GM18498 (cell line): ENCODE results near the gene TBRG4.
"Not testable (repeated sequence)": the region's sequence is repeated elsewhere in the genome, so short reads cannot be mapped to it uniquely, and the experiment has no call there.

Source experiments
- ATAC-seq: cut with Tn5 transposase; IDR thresholded peaks from one replicate; pipeline ENCODE4 v1.9.1; 2021; ENCODE audit warnings: mild to moderate bottlenecking, moderate library complexity; ENCODE audit not compliant: unreplicated experiment

Gene TBRG4

DNA sequence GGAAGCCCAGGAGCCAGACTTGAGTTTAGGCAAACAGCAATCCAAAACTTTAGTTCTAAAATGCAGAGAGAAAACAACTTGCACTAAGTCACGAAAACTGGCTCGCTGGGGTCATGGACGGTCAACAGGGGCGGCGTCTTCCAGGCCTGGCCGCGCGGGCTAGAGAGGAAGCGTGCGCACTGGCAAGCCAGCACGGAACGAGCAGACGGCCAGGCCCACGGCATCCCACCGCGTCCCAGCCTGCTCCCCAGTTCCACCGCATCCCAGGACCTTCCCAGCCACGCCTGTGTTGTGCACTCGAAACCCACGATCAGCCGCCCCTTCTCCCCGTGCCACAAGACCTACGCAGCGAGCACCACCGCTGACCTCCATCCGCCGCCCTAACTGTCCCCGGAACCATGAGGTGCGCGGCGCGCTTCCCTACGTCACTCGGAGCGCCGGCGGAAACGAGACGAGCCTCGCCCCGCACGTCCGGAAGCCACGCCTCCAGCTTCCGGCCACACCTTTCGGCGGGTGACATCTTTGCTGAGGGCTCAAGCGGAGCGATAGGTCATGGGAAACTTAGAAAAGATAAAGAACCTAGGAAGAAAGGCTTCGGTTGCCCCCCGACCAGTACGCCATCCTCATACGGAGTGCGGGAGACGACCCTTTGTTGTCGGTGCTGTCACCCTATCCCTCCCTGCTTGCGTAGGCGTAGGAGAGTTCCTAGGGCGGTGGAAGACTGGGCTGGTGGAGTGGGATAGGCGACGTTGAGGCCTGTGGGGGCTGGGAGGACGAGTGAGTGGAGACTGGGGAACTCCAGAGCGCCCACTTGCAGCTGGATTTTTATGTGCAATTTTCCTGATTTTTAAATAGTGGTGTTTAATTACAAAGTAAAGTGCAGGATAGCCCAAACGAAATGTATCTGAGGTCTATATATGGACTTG is at the start of gene TBRG4:
TSS of gene TBRG4 (minus strand) at position 400 of the 926 bp plus-strand sequence. CDS start 2,460 bp downstream, outside the sequence.
- ATAC-seq, result peak; percentile 97

DNA sequence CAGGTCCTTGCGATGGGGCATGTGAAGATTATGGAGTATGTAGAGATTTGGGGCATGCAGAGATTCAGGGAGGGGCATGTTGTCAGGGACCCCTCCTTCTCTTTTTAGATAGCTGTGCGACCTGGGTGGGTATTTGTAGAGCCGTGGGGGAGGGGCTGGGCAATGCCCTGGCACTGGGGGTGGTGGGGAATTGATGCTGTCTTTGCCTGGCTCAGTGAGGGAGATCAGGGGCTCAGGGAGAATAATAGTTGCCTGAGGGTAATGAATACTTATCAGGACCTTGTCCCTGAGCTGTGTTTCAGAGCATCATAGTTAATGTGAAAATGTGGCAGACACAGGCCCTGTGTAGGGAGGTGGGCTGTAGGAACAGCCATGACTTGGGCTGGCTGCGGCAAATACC is 49.6 kb upstream of the TBRG4 start:
- no peak for ATAC-seq

DNA sequence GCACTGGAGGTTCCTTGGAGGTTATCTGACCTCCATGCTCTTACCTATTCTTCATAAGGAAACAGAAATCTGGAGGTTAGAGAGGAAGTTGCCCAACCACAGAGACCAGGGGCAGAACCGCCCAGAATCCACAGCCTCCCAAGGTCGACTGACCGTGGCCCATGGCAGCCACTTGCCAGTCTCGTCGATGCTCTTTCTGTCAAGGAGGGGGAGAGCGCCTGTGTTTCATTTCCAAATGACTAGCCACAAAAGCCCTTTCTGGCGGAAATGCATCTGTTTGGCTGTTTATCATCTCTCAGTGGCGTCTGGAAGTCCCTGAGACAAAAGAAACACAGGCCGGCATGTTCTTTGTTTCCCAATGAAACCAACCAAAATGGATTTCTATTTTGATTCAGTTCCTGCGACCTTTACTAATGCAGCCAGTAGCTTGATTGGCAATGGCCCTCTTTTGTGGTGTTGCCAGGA is 49.0 kb upstream of the TBRG4 start:
- no peak for ATAC-seq

DNA sequence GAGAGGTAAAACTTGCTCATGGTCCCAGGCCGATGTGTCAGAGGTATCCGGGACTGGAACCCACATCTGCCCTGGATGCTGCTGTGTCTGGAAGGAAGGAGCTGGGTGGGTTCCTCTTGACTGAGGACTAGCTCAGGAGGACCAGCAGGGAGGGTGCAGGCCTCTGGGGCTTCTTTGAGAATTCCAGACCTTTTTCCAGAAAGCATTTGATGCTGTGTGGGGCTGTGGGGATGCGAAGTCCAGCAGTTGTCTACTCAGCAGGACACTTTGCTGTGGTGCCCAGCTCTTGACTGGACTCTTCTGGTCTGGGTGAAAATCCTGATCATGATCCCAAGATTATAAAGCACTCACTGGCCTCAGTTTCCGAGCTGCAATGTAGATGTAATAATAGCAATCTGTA is 47.8 kb upstream of the TBRG4 start:
- no peak for ATAC-seq

DNA sequence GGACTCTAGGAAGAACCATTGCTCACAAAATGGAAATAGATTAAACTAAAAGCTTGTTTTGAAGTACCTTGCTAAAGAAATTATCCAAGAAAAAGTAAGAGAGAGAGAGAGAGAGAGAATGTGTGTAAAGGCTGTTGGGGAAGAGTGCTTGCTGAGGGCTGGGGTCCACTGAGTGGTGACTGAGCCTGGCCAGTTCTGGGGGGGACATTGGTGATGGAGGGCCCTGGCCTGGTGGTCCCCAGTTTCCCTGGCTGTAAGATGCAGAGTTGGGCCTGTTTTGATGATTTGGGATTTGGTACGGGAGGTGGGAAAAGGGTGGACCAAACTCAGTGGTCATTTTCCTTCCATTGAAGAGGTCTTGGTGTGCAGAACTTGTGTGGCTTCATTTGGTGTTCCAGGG is 47.0 kb upstream of the TBRG4 start:
- ATAC-seq, result no peak

DNA sequence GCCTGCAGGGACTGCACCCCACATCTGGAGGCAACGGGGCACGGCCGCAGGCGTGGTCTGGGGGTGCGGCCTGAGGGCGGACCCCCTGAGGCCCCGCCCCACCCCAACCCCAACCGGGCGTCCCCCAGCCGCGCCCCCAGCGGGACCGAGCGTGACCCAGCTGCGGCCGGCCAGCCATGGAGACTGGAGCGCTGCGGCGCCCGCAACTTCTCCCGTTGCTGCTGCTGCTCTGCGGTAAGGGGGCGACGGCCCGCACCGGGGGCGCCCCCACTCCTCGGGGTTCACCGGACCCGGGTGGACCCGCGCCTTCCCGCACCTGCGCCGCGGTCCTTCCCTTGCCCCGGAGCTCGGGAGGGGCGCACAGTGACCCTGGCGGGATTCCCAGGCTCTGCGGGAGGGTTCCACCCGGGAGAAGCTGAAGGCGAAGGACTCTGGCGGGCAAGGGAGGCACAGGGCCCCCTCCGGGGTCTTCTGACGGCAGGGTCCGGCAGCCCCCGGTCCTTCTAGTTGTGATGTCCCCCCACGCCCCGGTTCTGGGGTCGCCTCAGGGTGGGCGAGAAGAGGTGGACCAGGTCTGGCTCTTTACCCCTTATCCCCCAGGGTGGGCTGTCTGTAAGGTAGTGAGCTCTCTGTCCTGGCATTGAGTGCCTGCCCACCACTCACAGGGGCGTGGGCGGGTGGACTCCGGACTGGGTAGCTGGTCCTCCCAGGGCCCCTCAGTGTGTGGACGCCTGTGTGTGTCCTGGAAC is 46.3 kb upstream of the TBRG4 start, which contains the start of gene RAMP3:
TSS of gene RAMP3 (plus strand) at position 139 of the 749 bp plus-strand sequence. CDS start at position 177, 38 bp downstream.
- no peak for ATAC-seq

DNA sequence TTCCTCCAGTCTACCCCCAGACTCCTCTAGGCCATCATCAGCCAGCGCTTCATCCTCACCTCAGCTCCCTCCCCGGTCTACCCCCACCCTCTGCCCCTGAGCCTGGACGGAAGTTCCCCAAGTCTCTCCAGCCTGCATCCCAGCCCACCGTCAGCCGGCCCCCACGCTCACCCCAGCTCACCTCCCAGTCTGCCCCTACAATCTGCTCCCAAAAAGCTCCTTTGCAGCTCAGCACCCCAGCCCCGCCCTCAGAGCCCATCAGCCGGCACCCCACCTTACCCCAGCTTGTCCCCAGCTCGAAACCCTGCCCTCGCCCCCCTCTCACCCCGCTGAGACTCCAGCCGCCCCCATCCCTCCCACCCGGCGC is 45.8 kb upstream of the TBRG4 start:
- ATAC-seq, result no peak

DNA sequence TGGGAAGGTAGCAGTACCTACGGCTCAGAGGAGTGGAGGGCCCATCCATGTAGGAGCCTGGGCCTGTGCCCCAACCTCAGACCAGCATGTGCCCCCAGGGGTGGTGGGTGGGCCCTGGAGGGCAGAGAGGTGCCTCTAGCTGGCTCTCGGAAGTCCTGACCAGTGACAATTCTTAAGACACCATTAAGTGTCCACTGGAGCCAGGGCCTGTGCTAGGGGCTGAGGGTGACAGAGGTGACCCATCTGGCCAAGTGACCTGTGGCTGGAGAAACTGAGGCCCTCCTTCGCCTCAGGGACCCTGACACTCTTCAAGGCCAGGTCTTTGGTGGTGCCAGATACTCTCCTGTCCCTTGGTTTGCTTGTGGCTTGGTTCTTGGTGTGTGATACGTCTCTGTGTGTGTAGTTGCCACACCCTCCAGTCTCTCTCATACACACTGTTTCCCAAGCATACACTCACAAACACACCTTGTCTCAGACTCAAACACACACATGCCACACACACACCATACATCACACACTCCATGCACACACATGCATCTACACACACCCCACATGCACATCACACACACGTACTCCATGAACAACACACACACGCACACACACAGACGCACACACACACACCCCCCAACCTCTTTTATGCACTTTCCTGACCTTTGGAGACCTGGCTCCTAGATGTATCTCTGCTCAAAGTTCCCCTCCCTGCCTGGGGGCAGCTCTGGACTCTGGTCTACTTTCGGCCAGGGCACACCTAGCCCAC is 45.2 kb upstream of the TBRG4 start:
- ATAC-seq, result no peak

DNA sequence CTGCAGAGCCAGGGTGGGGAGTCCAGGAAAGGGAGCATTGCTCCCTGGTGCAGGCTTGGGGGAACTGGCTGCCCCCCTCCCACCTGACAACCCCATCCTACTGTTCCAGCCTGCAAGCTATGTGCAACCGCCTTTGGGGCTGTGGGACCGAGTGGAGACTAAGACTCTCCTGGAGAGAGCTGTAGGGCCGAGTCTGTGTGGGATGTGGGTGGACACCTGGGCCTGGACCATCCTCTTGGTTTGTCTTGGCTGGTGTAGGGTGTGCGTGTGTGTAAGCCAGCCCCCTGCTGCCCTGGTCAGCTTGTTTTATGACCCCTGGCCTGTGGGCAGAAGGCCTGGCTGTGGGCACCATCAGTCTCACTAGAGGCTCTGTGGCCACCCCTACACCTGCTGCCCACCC is 44.4 kb upstream of the TBRG4 start:
- no peak for ATAC-seq

DNA sequence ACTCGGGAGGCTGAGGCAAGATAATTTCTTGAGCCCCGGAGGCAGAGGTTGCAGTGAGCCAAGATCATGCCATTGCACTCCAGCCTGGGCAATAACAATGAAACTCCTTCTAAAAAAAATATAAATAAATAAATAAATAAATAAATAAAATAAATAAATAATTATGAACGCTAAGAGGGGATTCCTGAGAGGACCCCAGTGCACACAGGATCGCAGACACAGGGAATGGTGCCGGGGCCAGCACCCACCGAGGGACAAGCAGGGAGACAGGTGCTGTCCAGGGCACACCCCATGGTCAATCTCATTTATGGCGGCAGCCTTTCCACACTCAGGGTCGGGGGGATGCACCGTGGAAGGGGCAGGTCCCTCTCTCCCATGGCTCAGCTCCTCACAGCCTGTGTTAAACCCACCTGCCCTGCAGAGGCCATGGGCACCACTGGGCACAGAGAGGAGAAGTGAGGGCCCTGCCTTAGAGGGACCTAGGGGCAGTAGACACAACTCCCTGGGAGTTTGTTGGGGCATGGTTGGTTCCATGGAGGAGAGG is 43.9 kb upstream of the TBRG4 start:
- no peak for ATAC-seq

DNA sequence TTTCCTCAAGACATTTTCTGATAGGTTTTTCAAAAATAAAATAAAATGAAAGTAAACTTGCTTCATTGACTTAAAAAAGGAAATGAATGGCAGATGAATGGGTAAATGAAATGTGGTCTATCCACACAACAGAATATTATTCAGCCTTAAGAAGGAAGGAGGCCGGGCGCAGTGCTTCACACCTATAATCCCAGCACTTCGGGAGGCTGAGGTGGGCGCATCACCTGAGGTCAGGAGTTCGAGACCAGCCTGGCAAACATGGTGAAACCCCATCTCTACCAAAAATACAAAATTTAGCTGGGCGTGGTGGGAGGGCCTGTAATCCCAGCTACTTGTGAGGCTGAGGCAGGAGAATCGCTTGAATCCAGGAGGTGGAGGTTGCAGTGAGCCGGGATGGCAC is 42.4 kb upstream of the TBRG4 start:
- not testable (repeated sequence) for ATAC-seq

DNA sequence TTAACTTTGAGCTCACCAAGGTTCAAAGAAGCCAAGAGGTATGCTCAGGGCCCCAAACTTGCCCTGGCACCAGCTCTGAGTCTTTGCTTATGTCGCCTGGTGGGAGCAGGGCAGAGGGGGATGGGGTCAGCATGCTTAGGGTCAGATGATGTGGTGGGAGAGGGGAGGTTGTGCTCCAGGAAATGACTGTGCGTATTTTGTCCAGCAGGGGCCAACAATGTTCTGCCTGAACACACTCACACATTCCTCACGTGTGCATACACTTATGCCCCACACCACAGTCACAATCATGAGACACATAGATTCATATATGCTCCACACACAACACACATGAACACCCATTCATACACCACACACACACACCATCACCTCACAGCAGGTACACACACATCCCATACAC is 41.7 kb upstream of the TBRG4 start:
- ATAC-seq, result no peak

DNA sequence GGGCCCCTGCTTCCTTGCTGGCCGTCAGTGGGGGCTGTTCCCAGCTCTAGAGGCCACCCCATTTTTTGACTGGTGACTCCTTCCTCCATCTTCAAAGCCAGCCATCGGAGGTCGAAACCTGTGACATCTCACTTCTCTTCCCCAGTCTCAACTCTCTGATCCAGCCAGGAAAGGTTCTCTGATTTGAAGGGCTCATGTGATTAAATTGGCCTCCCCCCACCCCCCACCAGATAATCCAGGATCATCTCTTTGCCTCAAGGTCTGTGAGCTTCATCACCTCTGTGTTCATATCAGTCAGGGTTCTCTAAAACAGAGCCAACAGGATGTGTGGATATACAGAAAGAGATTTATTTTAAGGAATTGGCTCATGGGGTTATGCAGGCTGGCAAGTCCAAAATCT is 40.5 kb upstream of the TBRG4 start:
- ATAC-seq, result no peak

DNA sequence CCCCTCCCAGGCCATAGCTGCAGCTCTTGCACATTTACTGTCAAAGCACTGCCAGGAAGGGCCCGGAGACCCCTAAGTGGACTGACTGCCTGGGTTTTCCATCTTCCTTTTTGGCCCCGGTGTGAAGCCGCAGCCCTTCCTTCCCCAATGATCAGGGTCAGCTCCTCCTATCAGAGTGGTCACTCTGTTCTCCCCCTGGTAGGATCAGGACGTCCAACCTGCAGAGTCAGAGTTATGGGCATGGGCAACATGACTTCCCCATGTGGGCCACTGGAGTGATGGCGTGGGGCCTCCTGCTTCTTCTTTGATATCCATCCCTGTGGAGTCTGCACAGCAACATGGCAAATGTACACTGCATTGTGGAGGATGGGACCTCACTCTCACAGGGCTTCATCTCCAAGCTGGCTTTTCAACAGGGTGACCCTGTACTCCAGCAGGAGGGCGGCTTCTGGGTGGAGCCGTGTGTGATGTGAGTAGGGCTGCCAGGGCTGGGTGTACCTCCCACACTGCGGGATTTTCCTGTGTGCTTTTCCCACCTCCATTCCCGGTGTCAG is 39.7 kb upstream of the TBRG4 start:
- no peak for ATAC-seq

DNA sequence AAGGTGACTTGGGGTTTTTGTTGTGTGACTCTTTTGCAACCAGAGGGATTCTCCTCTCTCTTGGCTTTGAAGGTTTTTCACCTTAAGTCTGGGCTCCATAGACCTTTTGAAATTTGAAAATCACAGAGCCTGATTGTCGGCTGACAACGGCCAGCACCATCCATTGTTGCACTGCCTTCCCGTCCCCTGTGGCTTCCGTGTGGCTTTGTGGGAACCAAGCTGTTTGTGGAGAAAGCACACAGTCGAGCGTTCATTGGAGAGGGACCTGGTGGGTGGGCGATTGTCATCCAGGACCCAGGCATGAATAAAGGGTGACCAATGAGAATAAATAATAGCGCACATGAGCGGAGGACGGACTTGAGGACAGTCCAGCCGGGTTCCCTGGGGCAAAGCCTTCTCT is 38.7 kb upstream of the TBRG4 start:
- ATAC-seq, result no peak

DNA sequence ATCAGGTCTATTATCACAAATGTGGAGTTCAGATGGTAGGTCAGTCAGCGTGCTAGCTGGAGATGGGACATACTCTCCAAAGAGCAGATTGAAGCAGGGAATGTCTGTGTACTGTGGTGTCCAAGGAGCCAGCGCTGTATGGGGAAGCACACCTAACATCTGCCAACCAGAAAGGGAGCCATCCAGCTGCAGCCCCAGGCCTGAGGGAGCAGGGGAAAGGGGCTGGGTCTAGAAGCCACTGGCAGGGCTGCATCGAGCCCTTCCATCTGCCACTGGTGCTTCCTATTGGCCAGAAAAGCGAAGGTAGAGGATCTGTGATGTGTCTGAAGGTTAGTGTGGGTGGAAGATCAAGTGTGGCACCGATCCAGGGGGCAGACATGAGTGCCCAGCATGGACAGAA is 38.1 kb upstream of the TBRG4 start:
- ATAC-seq, result no peak

DNA sequence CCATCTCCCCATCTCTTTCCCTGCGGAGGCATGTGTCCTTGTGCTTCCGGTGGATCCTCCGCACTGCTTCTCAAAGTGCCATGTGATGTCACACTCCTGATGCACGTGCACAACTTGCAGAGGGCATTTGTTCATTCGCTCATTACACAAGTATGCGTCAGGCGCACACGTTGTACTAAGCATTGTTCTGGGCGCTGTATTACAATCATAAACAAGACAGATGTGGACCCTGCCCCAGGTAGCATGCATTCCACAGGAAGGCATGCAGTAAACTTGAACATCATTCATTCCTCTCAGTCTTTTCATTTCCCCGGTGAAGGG is 37.1 kb upstream of the TBRG4 start:
- ATAC-seq, result no peak

DNA sequence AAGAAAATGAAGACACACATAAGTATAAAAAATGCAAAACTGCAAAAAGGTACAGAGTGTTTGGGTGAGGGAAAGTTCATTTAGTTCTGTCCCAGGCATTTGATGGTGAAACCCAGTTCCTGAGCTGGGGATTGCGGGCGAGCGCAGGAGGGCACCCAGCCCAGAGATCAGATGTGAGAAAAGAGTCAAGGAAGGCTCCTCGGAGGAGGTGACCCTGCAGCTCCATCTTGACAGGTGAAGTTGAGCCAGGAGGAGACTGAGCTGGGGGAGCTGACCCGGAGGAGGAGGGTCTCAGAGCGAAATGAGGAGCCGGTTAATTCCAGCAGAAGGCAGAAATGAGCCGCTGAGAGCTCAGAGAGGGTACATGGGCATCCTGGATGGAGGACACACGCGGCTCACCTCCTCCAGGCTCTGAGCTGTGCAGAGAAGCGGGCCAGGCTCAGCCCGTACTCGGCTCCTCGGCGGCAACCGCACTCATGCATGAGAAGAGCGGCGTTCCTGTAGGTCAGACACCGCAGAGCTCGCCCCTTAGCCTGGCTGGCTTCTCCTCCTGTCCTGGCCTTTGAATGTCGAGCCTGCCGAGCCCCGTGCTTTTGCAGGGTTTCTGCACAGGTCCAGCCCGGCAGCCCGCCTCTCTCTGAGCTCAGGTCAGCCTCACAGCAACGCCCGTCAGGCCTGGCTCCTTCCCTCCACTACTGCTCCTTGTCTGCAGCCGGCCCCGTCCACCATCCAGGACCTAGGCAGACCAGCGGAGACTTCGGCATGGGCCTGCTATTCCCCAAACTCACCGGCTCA is 36.6 kb upstream of the TBRG4 start:
- ATAC-seq, result no peak

DNA sequence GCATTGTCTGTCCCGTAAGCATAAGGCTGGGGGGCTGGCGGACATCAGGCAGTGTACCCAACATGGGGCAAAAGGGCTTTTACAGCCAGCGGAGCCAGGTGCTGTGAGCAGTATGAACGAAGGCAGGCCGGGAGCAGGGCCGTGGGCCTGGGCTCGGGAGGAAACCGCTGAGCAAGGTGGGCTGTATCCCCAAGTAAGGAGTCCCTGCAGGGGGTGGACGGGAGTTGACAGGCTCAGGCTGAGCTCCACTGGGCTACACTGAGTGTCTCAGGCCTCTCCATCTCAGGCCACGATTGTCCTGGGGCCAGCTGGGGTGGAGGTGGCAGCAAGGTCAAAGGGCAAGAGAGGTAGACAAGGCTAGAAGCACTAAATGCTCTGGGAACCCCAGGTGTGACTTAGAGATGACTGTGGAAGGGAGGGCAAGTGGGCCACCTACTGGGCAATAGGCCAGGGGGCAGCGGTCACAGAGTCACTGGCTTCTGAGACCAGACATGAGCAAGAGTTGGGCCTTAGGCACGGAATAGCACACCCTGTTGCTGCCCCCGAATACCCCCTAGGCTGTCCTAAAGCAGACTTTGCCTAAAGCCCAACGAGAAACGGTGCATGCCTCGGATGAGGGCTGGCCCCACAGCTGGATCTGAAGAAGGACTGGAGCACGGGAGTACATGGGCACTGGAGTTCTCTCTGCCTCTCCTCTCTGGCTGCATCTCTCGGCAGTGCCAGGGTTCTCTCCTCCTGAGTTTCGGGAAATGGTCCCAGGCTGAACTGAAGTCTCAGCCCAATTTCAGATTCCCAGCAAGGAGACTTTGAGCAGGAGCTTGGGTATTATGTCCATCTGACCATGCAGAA is 35.3 kb upstream of the TBRG4 start:
- no peak for ATAC-seq
